CD4-positive, alpha-beta T cell treated with Interleukin-17A for 1 hour (primary cell): ENCODE data around the gene PLEKHM3.

Source experiments
- DNase-seq: peaks from one replicate; pipeline ENCODE4 v3.0.0-alpha.2; 2020

Gene PLEKHM3

GRCh38 chr2:207782238-207783030 lies 242.9 kb downstream of the PLEKHM3 start:
- no peak for DNase-seq

GRCh38 chr2:207779523-207779922 lies 245.8 kb downstream of the PLEKHM3 start:
- DNase-seq, result no peak

GRCh38 chr2:207778298-207778882 lies 246.9 kb downstream of the PLEKHM3 start:
- no peak for DNase-seq

- no peak for DNase-seq
Measured at GRCh38 chr2:207777124-207777523, 248.2 kb downstream of the PLEKHM3 start.

GRCh38 chr2:207775473-207775872 lies 249.9 kb downstream of the PLEKHM3 start:
- no peak for DNase-seq

GRCh38 chr2:207772844-207773205 lies 252.5 kb downstream of the PLEKHM3 start:
- DNase-seq, result no peak

GRCh38 chr2:207772081-207772843 lies 253.1 kb downstream of the PLEKHM3 start:
- DNase-seq, result peak; percentile 28

GRCh38 chr2:207771421-207771820 lies 253.9 kb downstream of the PLEKHM3 start:
- no peak for DNase-seq
